Mucosa of descending colon (tissue), 3 donors: ENCODE measurements around the gene HIVEP2. TPM values are rescaled to one million over a fixed set of nuclear protein-coding genes. Genes with fewer than 3 reads are reported as not detected.

Source experiments
- ATAC-seq: fragments of 200-7000 bp; cut with Tn5 transposase; one replicate; pipeline ENCODE4 v1.9.1; 2020; ENCODE audit warnings: mild to moderate bottlenecking, moderate library complexity
- DNase-seq, 3 donors: peaks; one replicate each; pipeline ENCODE4 v3.0.0-alpha.2; 2020
- H3K36me3 ChIP-seq: fragments of 200-600 bp; one replicate; pipeline ENCODE4 v1.8.0; 2021; ENCODE audit warnings: low read depth, mild to moderate bottlenecking
- H3K4me1 ChIP-seq: fragments of 200-600 bp; one replicate; pipeline ENCODE4 v1.8.0; 2021; ENCODE audit warnings: low read depth, mild to moderate bottlenecking
- H3K4me3 ChIP-seq: fragments of 200-600 bp; one replicate; pipeline ENCODE4 v1.8.0; 2021; ENCODE audit warnings: mild to moderate bottlenecking
- H3K9me3 ChIP-seq: fragments of 200-600 bp; one replicate; pipeline ENCODE4 v1.8.0; 2021; ENCODE audit warnings: mild to moderate bottlenecking
- intact Hi-C, 2 donors: fragments of 100-400 bp; cut with DNase I in 1 of 2; cut with micrococcal nuclease in 1 of 2; formaldehyde crosslinking; loops; one replicate each; pipeline versions ENCODE4 v1.11.0 to v1.11.1; 2022; cut with DNase I, micrococcal nuclease
- total RNA-seq, 3 donors: library from RNA; stranded (reverse); fragmentation: NEBNext Ultra II Directional in 2 of 3; extraction: Animal tissue kit (Norgen Biotek cat#: 25700) in 2 of 3; gene quantifications; one replicate each; pipeline versions ENCODE4 v1.2.1 to v1.2.4, GENCODE V29; 2021 to 2023
- TF ChIP-seq, protein P1 (sequence below): fragments of 200-600 bp; IDR thresholded peaks from one replicate; pipeline ENCODE4 v1.8.0; 2022; ENCODE audit warnings: antibody characterized with exemption, mild to moderate bottlenecking
- donor health status: DM: no; HTN: no; CAD: no; lungs with moderate emphysema.
- donor health status: DM: no; HTN: no; CAD: no.
- donor health status: DM: no; HTN: yes; CAD: no.

Gene HIVEP2
- total RNA-seq, 3 donors from 2014 or later = 7.8 to 17.7 (median 11.3) TPM

- no peaks in the 10 kb centered on the region for H3K4me1 ChIP-seq
- ATAC-seq (no peak), DNase-seq (no peak)
- intact Hi-C loops = no loop called here
- no peak overlapping the region for H3K4me3 ChIP-seq
- TF ChIP-seq, protein P1, sequence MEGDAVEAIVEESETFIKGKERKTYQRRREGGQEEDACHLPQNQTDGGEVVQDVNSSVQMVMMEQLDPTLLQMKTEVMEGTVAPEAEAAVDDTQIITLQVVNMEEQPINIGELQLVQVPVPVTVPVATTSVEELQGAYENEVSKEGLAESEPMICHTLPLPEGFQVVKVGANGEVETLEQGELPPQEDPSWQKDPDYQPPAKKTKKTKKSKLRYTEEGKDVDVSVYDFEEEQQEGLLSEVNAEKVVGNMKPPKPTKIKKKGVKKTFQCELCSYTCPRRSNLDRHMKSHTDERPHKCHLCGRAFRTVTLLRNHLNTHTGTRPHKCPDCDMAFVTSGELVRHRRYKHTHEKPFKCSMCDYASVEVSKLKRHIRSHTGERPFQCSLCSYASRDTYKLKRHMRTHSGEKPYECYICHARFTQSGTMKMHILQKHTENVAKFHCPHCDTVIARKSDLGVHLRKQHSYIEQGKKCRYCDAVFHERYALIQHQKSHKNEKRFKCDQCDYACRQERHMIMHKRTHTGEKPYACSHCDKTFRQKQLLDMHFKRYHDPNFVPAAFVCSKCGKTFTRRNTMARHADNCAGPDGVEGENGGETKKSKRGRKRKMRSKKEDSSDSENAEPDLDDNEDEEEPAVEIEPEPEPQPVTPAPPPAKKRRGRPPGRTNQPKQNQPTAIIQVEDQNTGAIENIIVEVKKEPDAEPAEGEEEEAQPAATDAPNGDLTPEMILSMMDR = no peak
- H3K9me3 ChIP-seq = no peaks in the 10 kb centered on the region
- no peaks in the 10 kb centered on the region for H3K36me3 ChIP-seq
Observed at GRCh38 chr6:142914937-142915697, 29.9 kb downstream of the HIVEP2 start.

- Histone ChIP-seq H3K4me1 (no peaks in the 10 kb centered on the region), H3K4me3 (no peak overlapping the region), H3K36me3 (no peaks in the 10 kb centered on the region), H3K9me3 (no peaks in the 10 kb centered on the region)
- DNase-seq = no peak
- no peak for ATAC-seq
- TF ChIP-seq, protein P1 = no peak
- intact Hi-C loops = no loop called here
Observed at GRCh38 chr6:142914369-142914768, 30.6 kb downstream of the HIVEP2 start.

DNA sequence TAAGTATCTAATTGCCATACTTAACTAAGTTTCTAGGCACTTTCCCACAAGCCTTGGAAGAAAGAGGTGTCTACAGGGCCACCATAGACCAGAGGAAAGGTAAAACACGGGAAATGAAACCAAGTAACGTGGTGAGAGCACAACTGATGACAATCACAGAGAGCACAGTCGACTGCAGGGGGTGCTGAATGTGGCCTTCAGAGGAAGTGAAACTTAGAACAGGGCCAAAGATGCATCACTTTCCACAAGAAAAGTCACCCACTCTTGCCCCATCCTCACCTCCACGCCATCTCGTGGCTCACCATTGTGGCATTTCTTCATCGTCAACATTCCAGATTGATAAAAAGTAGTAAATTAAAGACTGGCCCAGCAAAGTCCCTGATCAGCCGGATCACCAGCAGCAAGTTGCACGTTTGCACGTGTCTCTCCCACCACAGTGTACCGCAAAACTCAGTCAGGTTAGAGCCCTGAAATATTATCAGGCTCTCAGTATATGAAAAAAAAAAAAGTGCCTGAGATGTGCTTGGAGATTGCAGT, 31.4 kb downstream of the HIVEP2 start:
- TF ChIP-seq, protein P1 = no peak
- no peaks in the 10 kb centered on the region for H3K9me3 ChIP-seq
- no peak overlapping the region for H3K4me3 ChIP-seq
- no peaks in the 10 kb centered on the region for H3K36me3 ChIP-seq
- H3K4me1 ChIP-seq = no peaks in the 10 kb centered on the region
- peak; percentile 88 for ATAC-seq
- intact Hi-C loops = no loop called here
- DNase-seq = peak; percentile 41 to 58 (median 42)

DNA sequence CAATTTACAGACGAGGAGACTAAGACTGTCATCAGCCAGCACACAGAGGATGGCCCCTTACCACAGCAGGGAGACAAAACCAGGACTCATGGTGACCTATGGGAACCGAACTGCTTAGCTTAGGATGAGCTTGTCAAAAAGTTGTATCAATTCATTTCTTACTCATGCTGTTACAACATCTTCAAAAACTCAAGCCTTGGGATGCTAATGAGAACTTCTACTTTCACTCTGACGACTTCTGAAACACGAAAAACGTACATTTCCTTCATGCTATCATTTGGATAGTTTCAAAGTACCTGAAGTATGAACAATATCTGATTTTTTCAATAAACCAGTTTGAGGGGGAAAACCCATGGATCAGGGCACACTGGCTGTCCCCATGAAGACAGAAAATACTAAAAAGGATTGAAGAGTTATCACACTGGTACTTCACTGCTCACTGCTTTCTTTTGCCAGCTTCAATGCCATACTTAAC, 31.9 kb downstream of the HIVEP2 start:
- ATAC-seq (peak; percentile 29), DNase-seq (no peak)
- H3K9me3 ChIP-seq = no peaks in the 10 kb centered on the region
- TF ChIP-seq, protein P1 = no peak
- H3K4me1 ChIP-seq = no peaks in the 10 kb centered on the region
- intact Hi-C loops = no loop called here
- H3K36me3 ChIP-seq = no peaks in the 10 kb centered on the region
- H3K4me3 ChIP-seq = no peak overlapping the region

DNA sequence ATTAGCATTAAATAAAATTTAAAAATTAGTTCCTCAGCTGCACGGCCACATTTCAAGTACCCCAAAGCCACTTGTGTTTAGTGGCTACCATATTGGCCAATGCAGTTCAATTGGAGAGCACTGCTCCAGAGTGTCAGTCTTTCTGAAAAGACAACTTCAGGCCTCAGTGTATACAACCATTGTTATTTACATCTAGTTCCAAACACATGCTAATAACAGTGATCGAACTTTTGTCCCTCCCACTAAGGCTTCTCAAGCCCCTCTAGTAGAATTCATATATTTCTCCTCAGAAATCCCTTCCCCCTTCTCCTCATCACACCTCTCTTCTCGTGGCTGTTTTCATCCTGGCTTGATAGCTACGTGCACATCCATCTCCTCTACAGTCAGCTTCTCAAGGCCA, 32.9 kb downstream of the HIVEP2 start:
- intact Hi-C loops = no loop called here
- Histone ChIP-seq H3K36me3 (no peaks in the 10 kb centered on the region), H3K9me3 (no peaks in the 10 kb centered on the region), H3K4me3 (no peak overlapping the region), H3K4me1 (no peaks in the 10 kb centered on the region)
- TF ChIP-seq, protein P1 = no peak
- ATAC-seq = no peak
- no peak for DNase-seq
